ENCODE data around the gene FCRL1. TPM values are rescaled to one million over a fixed set of nuclear protein-coding genes. Genes with fewer than 3 reads are reported as not detected.

The FCRL1 gene
- total and polyA plus RNA-seq, 2 of the 13 experiments (the other 11 are each of a cell fraction or from before 2014, with no cell fraction given) = not detected

GRCh38 chr1:157838966-157839365, 19.0 kb upstream of the FCRL1 start:
- ATAC-seq (no peak), FAIRE-seq (no peak), DNase-seq (ENCODE audit: low spot score) (no peak)
- no peaks in the 10 kb centered on the region for H3K27me3 ChIP-seq (ENCODE audit: control insufficient read depth in 1 of 2, insufficient read depth in 2 of 2, low read length in 2 of 2)
- H3K4me3 ChIP-seq (replicated peaks in 1 of 3; ENCODE audit: insufficient read depth in 1 of 3, low read depth in 2 of 3, low read length in 3 of 3) = no peak overlapping the region
- H4K20me1 ChIP-seq (ENCODE audit: insufficient read depth, low read length) = no peaks in the 10 kb centered on the region
- CTCF ChIA-PET (ENCODE audit: low intra/inter-chr PET ratio, low total read pairs) = no interaction called here
- in situ Hi-C loops (cut with HindIII; ENCODE audit: extremely low pct_ligation_motif_present, low pct_unique_long_range_greater_than_20kb) = no loop called here
- H3K9ac ChIP-seq (ENCODE audit: insufficient read depth, low read depth, low read length) = no peak overlapping the region
- H3K4me1 ChIP-seq (ENCODE audit: insufficient read depth, low read length) = no peaks in the 10 kb centered on the region
- no TSS peak for BruUV-seq (replicated peaks)
- H2AFZ ChIP-seq (ENCODE audit: low read length) = no peak overlapping the region
- TF ChIP-seq ZNF572 (CRISPR knock-in tag; IDR thresholded peaks at IDR 0.05) (no peak), RERE (CRISPR knock-in tag; IDR thresholded peaks at IDR 0.05; ENCODE audit: low read depth) (no peak)
- no peak overlapping the region for H3K4me2 ChIP-seq (ENCODE audit: low read depth, low read length)
- intact Hi-C loops (cut with micrococcal nuclease; ENCODE audit: unreplicated experiment) = no loop called here
- POLR2A ChIA-PET = no interaction called here
- no peaks in the 10 kb centered on the region for H3K9me3 ChIP-seq (ENCODE audit: low read length)
- no peaks in the 10 kb centered on the region for H3K79me2 ChIP-seq (ENCODE audit: insufficient read depth, low read length)
- H3K27ac ChIP-seq (ENCODE audit: extremely low read length, insufficient read depth, low read length) = no peak overlapping the region
- no peaks in the 10 kb centered on the region for H3K36me3 ChIP-seq (replicated peaks in 1 of 2; ENCODE audit: control insufficient read depth in 1 of 2, insufficient read depth in 2 of 2, low read length in 2 of 2)

GRCh38 chr1:157834430-157834829, 14.5 kb upstream of the FCRL1 start:
- Histone ChIP-seq H3K27me3 (ENCODE audit: control insufficient read depth in 1 of 2, insufficient read depth in 2 of 2, low read length in 2 of 2) (no peaks in the 10 kb centered on the region), H3K9me3 (ENCODE audit: low read length) (no peaks in the 10 kb centered on the region), H2AFZ (ENCODE audit: low read length) (no peak overlapping the region), H3K9ac (ENCODE audit: insufficient read depth, low read depth, low read length) (no peak overlapping the region), H3K27ac (ENCODE audit: extremely low read length, insufficient read depth, low read length) (no peak overlapping the region), H4K20me1 (ENCODE audit: insufficient read depth, low read length) (no peaks in the 10 kb centered on the region), H3K36me3 (replicated peaks in 1 of 2; ENCODE audit: control insufficient read depth in 1 of 2, insufficient read depth in 2 of 2, low read length in 2 of 2) (no peaks in the 10 kb centered on the region), H3K79me2 (ENCODE audit: insufficient read depth, low read length) (no peaks in the 10 kb centered on the region), H3K4me1 (ENCODE audit: insufficient read depth, low read length) (no peaks in the 10 kb centered on the region), H3K4me2 (ENCODE audit: low read depth, low read length) (no peak overlapping the region), H3K4me3 (replicated peaks in 1 of 3; ENCODE audit: insufficient read depth in 1 of 3, low read depth in 2 of 3, low read length in 3 of 3) (no peak overlapping the region)
- in situ Hi-C loops (cut with HindIII; ENCODE audit: extremely low pct_ligation_motif_present, low pct_unique_long_range_greater_than_20kb) (no loop called here), intact Hi-C loops (cut with micrococcal nuclease; ENCODE audit: unreplicated experiment) (no loop called here)
- FAIRE-seq (no peak), DNase-seq (ENCODE audit: low spot score) (no peak), ATAC-seq (no peak)
- ChIA-PET POLR2A (no interaction called here), CTCF (ENCODE audit: low intra/inter-chr PET ratio, low total read pairs) (no interaction called here)
- BruUV-seq (replicated peaks) = no TSS peak
- WGBS (ENCODE audit: low lambda C conversion rate) = 7% methylated on average over 3 of the region's 12 CpGs
- no peak for TF ChIP-seq RAD21 (CRISPR knock-in tag; IDR thresholded peaks at IDR 0.05)
- no peak for TF ChIP-seq ZNF678 (CRISPR knock-in tag; IDR thresholded peaks at IDR 0.05)
- TF ChIP-seq SUZ12 (IDR thresholded peaks at IDR 0.05; ENCODE audit: low read depth, low read length) = no peak
- TF ChIP-seq BCLAF1 (IDR thresholded peaks at IDR 0.05) = no peak
- no peak for TF ChIP-seq PAXIP1 (CRISPR knock-in tag; conservative IDR thresholded peaks at IDR 0.05)

All from HepG2 (cell line).